GM21619 (cell line): ENCODE results near the gene OSBPL10.

ENCODE experiments used
- ATAC-seq: cut with Tn5 transposase; IDR thresholded peaks from one replicate; pipeline ENCODE4 v1.9.1; 2021; ENCODE audit not compliant: unreplicated experiment

OSBPL10 gene

GRCh38 chr3:31926543-31926942 is 54.5 kb downstream of the OSBPL10 start:
- no peak for ATAC-seq

GRCh38 chr3:31925271-31925630 is 55.8 kb downstream of the OSBPL10 start:
- ATAC-seq = no peak

- ATAC-seq = no peak
Measured at GRCh38 chr3:31924610-31925270, 56.3 kb downstream of the OSBPL10 start.

GRCh38 chr3:31922962-31923361 is 58.1 kb downstream of the OSBPL10 start:
- ATAC-seq = no peak

GRCh38 chr3:31921837-31922236 is 59.2 kb downstream of the OSBPL10 start:
- ATAC-seq = no peak

GRCh38 chr3:31920310-31920709 is 60.8 kb downstream of the OSBPL10 start:
- no peak for ATAC-seq

GRCh38 chr3:31919528-31919927 is 61.5 kb downstream of the OSBPL10 start:
- ATAC-seq = no peak

- peak; percentile 87 for ATAC-seq
Measured at GRCh38 chr3:31918179-31919150, 62.6 kb downstream of the OSBPL10 start.

- peak; percentile 78 for ATAC-seq
Measured at GRCh38 chr3:31917303-31918005, 63.6 kb downstream of the OSBPL10 start.

- ATAC-seq = no peak
Measured at GRCh38 chr3:31911643-31912042, 69.4 kb downstream of the OSBPL10 start.

- no peak for ATAC-seq
Measured at GRCh38 chr3:31911124-31911523, 69.9 kb downstream of the OSBPL10 start.

GRCh38 chr3:31909455-31909854 is 71.6 kb downstream of the OSBPL10 start:
- ATAC-seq = no peak

- ATAC-seq = peak; percentile 81
Measured at GRCh38 chr3:31908391-31909097, 72.5 kb downstream of the OSBPL10 start.

- no peak for ATAC-seq
Measured at GRCh38 chr3:31906182-31906581, 74.9 kb downstream of the OSBPL10 start.

- ATAC-seq = no peak
Measured at GRCh38 chr3:31903686-31904431, 77.2 kb downstream of the OSBPL10 start.

GRCh38 chr3:31900583-31900982 is 80.5 kb downstream of the OSBPL10 start:
- no peak for ATAC-seq

GRCh38 chr3:31896648-31897433 is 84.2 kb downstream of the OSBPL10 start:
- no peak for ATAC-seq

GRCh38 chr3:31896026-31896425 is 85.0 kb downstream of the OSBPL10 start:
- ATAC-seq = no peak

- ATAC-seq = no peak
Measured at GRCh38 chr3:31895471-31895870, 85.6 kb downstream of the OSBPL10 start.
